Kidney epithelial cell (primary cell): ENCODE measurements around the gene GYG2. TPM values are rescaled to one million over a fixed set of nuclear protein-coding genes. Genes with fewer than 3 reads are reported as not detected.

Source experiments
- DNase-seq: peaks from one replicate; pipeline ENCODE4 v3.0.0-alpha.2; 2010; ENCODE audit warnings: low read depth
- H3K27me3 ChIP-seq: 2 replicates; pipeline ENCODE4 v1.6.0; 2011; ENCODE audit warnings: low read length; ENCODE audit not compliant: control insufficient read depth, insufficient read depth
- H3K36me3 ChIP-seq: 2 replicates; pipeline ENCODE4 v1.5.1; 2011; ENCODE audit warnings: low read length; ENCODE audit not compliant: control insufficient read depth, insufficient read depth
- H3K4me3 ChIP-seq: 2 replicates; pipeline ENCODE4 v1.5.1; 2011; ENCODE audit warnings: low read depth, mild to moderate bottlenecking, control low read depth, low read length
- CTCF ChIP-seq: IDR thresholded peaks from 2 replicates; pipeline ENCODE4 v1.5.1; 2011; ENCODE audit warnings: mild to moderate bottlenecking, moderate library complexity, low read length, control low read depth, inconsistent platforms; ENCODE audit not compliant: insufficient read depth, poor library complexity, severe bottlenecking
- total RNA-seq: library from RNA; depleted of rRNA; stranded (reverse); fragments of >200 nt; gene quantifications from 2 replicates; pipeline ENCODE4 v1.2.3, GENCODE V29; 2015

The GYG2 gene
- total RNA-seq, 1 donor from 2014 or later = 2.2 TPM

GRCh38 chrX:2908125-2908685 is 79.5 kb downstream of the GYG2 start:
- Histone ChIP-seq H3K27me3 (no peaks in the 10 kb centered on the region), H3K4me3 (no peak overlapping the region), H3K36me3 (peaks cover 3% of the 10 kb centered on the region)
- DNase-seq = no peak
- no peak for TF ChIP-seq CTCF

GRCh38 chrX:2910109-2910508 is 81.4 kb downstream of the GYG2 start:
- no peak for DNase-seq
- Histone ChIP-seq H3K27me3 (no peaks in the 10 kb centered on the region), H3K36me3 (peaks cover 3% of the 10 kb centered on the region), H3K4me3 (no peak overlapping the region)
- TF ChIP-seq CTCF = no peak

- Histone ChIP-seq H3K36me3 (peaks cover 3% of the 10 kb centered on the region), H3K4me3 (no peak overlapping the region), H3K27me3 (no peaks in the 10 kb centered on the region)
- DNase-seq = no peak
- peak; percentile 8 for TF ChIP-seq CTCF
These were observed 84.4 kb downstream of the GYG2 start for GRCh38 chrX:2913118-2913517.

GRCh38 chrX:2917767-2918166 is 89.0 kb downstream of the GYG2 start:
- DNase-seq = no peak
- Histone ChIP-seq H3K36me3 (no peaks in the 10 kb centered on the region), H3K4me3 (no peak overlapping the region), H3K27me3 (no peaks in the 10 kb centered on the region)
- TF ChIP-seq CTCF = no peak

- no peak for DNase-seq
- TF ChIP-seq CTCF = no peak
- Histone ChIP-seq H3K27me3 (no peaks in the 10 kb centered on the region), H3K4me3 (no peak overlapping the region), H3K36me3 (no peaks in the 10 kb centered on the region)
These were observed 92.5 kb downstream of the GYG2 start for GRCh38 chrX:2921193-2921592.

GRCh38 chrX:2921750-2922149 is 93.0 kb downstream of the GYG2 start:
- TF ChIP-seq CTCF = no peak
- DNase-seq = no peak
- Histone ChIP-seq H3K27me3 (no peaks in the 10 kb centered on the region), H3K4me3 (no peak overlapping the region), H3K36me3 (no peaks in the 10 kb centered on the region)
